K562 (cell line): ENCODE measurements around the gene ZNF280D. TPM values are rescaled to one million over a fixed set of nuclear protein-coding genes. Genes with fewer than 3 reads are reported as not detected.

Experiments
- ATAC-seq: fragments of 200-7000 bp; cut with Tn5 transposase; 3 replicates; pipeline ENCODE4 v1.9.1; 2020; ENCODE audit warnings: moderate library complexity
- BruUV-seq: library from RNA; stranded (reverse); fragments of 400-500 nt; replicated peaks from 2 replicates; lab custom pipeline; 2021; lab: Mats Ljungman, UMichigan
- CTCF ChIA-PET: fragments of 300-600 bp; formaldehyde crosslinking; extraction: SDS; loops from one replicate; lab custom pipeline; 2021; ENCODE audit warnings: low intra/inter-chr PET ratio; lab: Yijun Ruan, JAX
- POLR2A ChIA-PET: fragments of 300-600, 350-650 bp; sonication (Branson Sonifier 250); formaldehyde crosslinking; extraction: SDS; loops from one replicate; lab custom pipeline; 2021; ENCODE audit warnings: antibody characterized with exemption, inconsistent platforms; lab: Yijun Ruan, JAX
- DNase-seq, 4 experiments: peaks; one replicate each; pipeline versions ENCODE4 v3.0.0 to v3.0.0-alpha.2; 2011 to 2018; ENCODE audit warnings: low spot score in 3 of 4, mixed read lengths in 3 of 4; ENCODE audit errors: extremely low read depth in 1 of 4
- FAIRE-seq: peaks from 2 replicates; lab custom pipeline; 2011; peaks lifted over from hg19 to GRCh38; lab: Jason Lieb, UNC
- H2AFZ ChIP-seq: 2 replicates; pipeline ENCODE4 v1.6.0; 2011; ENCODE audit warnings: low read depth, low read length, control low read depth, inconsistent platforms
- H3K27ac ChIP-seq: fragments of 200-600 bp; 3 replicates; pipeline ENCODE4 v1.8.0; 2011; ENCODE audit warnings: low read depth, mild to moderate bottlenecking, control low read depth, inconsistent platforms, low read length, moderate library complexity, mixed read lengths; ENCODE audit errors: extremely low read depth
- H3K27me3 ChIP-seq, 2 experiments: fragments of 300-600 bp in 1 of 2; 2 replicates in 1 of 2; 3 replicates in 1 of 2; pipeline versions ENCODE4 v1.6.0 to v1.8.0; 2011; ENCODE audit warnings: inconsistent platforms in 2 of 2, low read length in 2 of 2, mild to moderate bottlenecking in 1 of 2, mixed read lengths in 1 of 2, moderate library complexity in 1 of 2; ENCODE audit not compliant: control insufficient read depth in 2 of 2, insufficient read depth in 2 of 2
- H3K36me3 ChIP-seq: fragments of 300-600 bp; 3 replicates; pipeline ENCODE4 v1.8.0; 2011; ENCODE audit warnings: mild to moderate bottlenecking, low read length, inconsistent platforms; ENCODE audit not compliant: control insufficient read depth, insufficient read depth
- H3K4me1 ChIP-seq, 2 experiments: fragments of 200-600 bp in 1 of 2; replicated peaks in 1 of 2; 2 replicates in 1 of 2; 3 replicates in 1 of 2; pipeline versions ENCODE4 v1.5.1 to v1.8.0; 2011; ENCODE audit warnings: inconsistent platforms in 2 of 2, low read length in 2 of 2, mild to moderate bottlenecking in 1 of 2, mixed read lengths in 1 of 2, moderate library complexity in 1 of 2; ENCODE audit not compliant: control insufficient read depth in 2 of 2, insufficient read depth in 2 of 2
- H3K4me2 ChIP-seq: 2 replicates; pipeline ENCODE4 v1.6.1; 2011; ENCODE audit warnings: low read length, control low read depth, inconsistent platforms, mixed read lengths; ENCODE audit not compliant: insufficient read depth
- H3K4me3 ChIP-seq: fragments of 200-600 bp; sonication (generic), shearing (Covaris generic); 2 replicates; pipeline ENCODE4 v1.5.1; 2016; ENCODE audit warnings: control low read depth, inconsistent platforms
- H3K79me2 ChIP-seq: fragments of 200-600 bp; 3 replicates; pipeline ENCODE4 v1.8.0; 2011; ENCODE audit warnings: low read length, inconsistent platforms; ENCODE audit not compliant: control insufficient read depth, insufficient read depth
- H3K9ac ChIP-seq, 2 experiments: 2 replicates each; pipeline versions ENCODE4 v1.6.0 to v1.6.1; 2011; ENCODE audit warnings: low read depth in 2 of 2, low read length in 2 of 2, control low read depth in 1 of 2, inconsistent platforms in 1 of 2, mild to moderate bottlenecking in 1 of 2, mixed read lengths in 1 of 2; ENCODE audit not compliant: insufficient read depth in 1 of 2
- H3K9me1 ChIP-seq: one replicate; pipeline ENCODE4 v1.6.0; 2011; ENCODE audit warnings: inconsistent platforms, mild to moderate bottlenecking, low read length, moderate library complexity; ENCODE audit not compliant: control insufficient read depth, insufficient read depth
- H3K9me3 ChIP-seq: replicated peaks from 2 replicates; pipeline ENCODE4 v1.5.1; 2011; ENCODE audit warnings: low read depth, low read length, inconsistent platforms; ENCODE audit not compliant: control insufficient read depth, insufficient read depth
- H4K20me1 ChIP-seq: replicated peaks from 2 replicates; pipeline ENCODE4 v1.6.1; 2011; ENCODE audit warnings: low read length, inconsistent platforms, mixed read lengths; ENCODE audit not compliant: control insufficient read depth, insufficient read depth
- FOSL1 ChIP-seq: fragments of 200-800 bp; sonication (Bioruptor generic); conservative IDR thresholded peaks from 2 replicates; pipeline ENCODE4 v1.6.1; 2016; ENCODE audit warnings: missing genetic modification characterization, missing compliant biosample characterization
- HNRNPL ChIP-seq: fragments of 200-400 bp; formaldehyde crosslinking; IDR thresholded peaks from 2 replicates; pipeline ENCODE4 v1.6.1; 2017; ENCODE audit warnings: low read depth, mild to moderate bottlenecking, low read length
- LEF1 ChIP-seq: fragments of 450-650 bp; IDR thresholded peaks from 2 replicates; pipeline ENCODE4 v1.6.1; 2016; ENCODE audit warnings: mild to moderate bottlenecking
- PCBP2 ChIP-seq: fragments of 200-400 bp; formaldehyde crosslinking; IDR thresholded peaks from 2 replicates; pipeline ENCODE4 v1.6.1; 2018; ENCODE audit warnings: low read length, low read depth, mild to moderate bottlenecking, moderate library complexity; ENCODE audit not compliant: poor library complexity, severe bottlenecking
- ZEB2 ChIP-seq: fragments of 450-650 bp; IDR thresholded peaks from 2 replicates; pipeline ENCODE4 v1.6.1; 2016
- WGBS: fragments of 100-300 bp; shearing (Covaris generic); methylation state at CpG from one replicate; pipeline ENCODE4 v1.1.6; 2016; ENCODE audit warnings: low coverage, mixed read lengths; ENCODE audit not compliant: insufficient coverage; ENCODE audit errors: missing lambda C conversion rate; 5-methylcytosine and 5-hydroxymethylcytosine counted together
- in situ Hi-C: fragments of 300-500 bp; cut with MboI; formaldehyde crosslinking; loops from 4 replicates; pipeline ENCODE4 v1.15.0; 2018; ENCODE audit warnings: inconsistent platforms, mixed read lengths
- intact Hi-C: fragments of 100-400 bp; cut with micrococcal nuclease; formaldehyde crosslinking; loops from 2 replicates; pipeline ENCODE4 v1.14.2; 2022
- polyA plus RNA-seq, 8 experiments: library from polyadenylated mRNA; depleted of rRNA in 4 of 8; stranded (reverse) in 5 of 8; unstranded in 3 of 8; fragments of >200 nt; fragmentation: Nextera tagmentation in 2 of 8; fragmentation: Illumina TruSeq in 1 of 8; extraction: Ambion mirVana in 2 of 8; extraction: Trizol in 1 of 8; gene quantifications; 2 replicates each; pipeline versions ENCODE4 v1.2.1 to v1.2.3, GENCODE V29; 2011 to 2014; ENCODE audit warnings: inconsistent platforms in 1 of 8, missing spikeins in 1 of 8
- small RNA-seq: library from RNA; depleted of rRNA; stranded (forward); fragments of <200 nt; gene quantifications from one replicate; pipeline ENCODE3, GENCODE V24; 2014
- total RNA-seq, 7 experiments: library from RNA; depleted of rRNA in 6 of 7; stranded (reverse); fragments of >200 nt in 6 of 7; fragmentation: Illumina TruSeq in 2 of 7; extraction: Trizol in 2 of 7; gene quantifications; 2 replicates each; pipeline versions ENCODE4 v1.2.1 to v1.2.3, GENCODE V29; 2011 to 2021; ENCODE audit warnings: low replicate concordance in 1 of 7
- TF ChIP-seq, protein P1 (sequence below): sonication (generic); formaldehyde crosslinking; IDR thresholded peaks from 2 replicates; pipeline ENCODE4 v1.8.0; 2022; ENCODE audit warnings: mild to moderate bottlenecking, missing genetic modification reagents, borderline replicate concordance

The ZNF280D gene
- total and polyA plus RNA-seq, 9 of the 15 experiments (the other 6 are each of a cell fraction or from before 2014, with no cell fraction given): 8.3 to 21.8 (median 18.4) TPM

DNA sequence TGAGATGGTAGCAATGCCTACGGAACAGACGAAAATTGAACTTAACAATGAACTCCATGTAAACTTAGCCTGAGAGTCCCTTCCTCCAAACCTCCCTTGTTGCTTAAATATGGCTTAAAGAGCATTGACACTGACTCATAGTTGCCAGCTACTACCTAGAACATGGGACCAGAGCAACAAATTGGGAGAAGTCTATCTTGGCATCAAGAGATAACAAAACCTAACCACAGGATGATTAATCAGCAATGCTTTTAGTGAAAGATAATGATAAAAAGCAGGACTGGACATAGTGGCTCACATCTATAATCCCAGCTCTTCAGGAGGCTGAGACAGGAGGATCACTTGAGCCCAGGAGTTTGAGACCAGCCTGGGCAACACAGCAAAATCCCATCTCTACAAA is 150.5 kb downstream of the ZNF280D start:
- H2AFZ ChIP-seq: no peak overlapping the region
- no peaks in the 10 kb centered on the region for H3K79me2 ChIP-seq
- ChIA-PET POLR2A (no interaction called here), CTCF (no interaction called here)
- FAIRE-seq: no peak
- H3K4me3 ChIP-seq: no peak overlapping the region
- no peak for DNase-seq
- H3K27ac ChIP-seq: no peak overlapping the region
- in situ Hi-C loops: no loop called here
- no peaks in the 10 kb centered on the region for H4K20me1 ChIP-seq
- TF ChIP-seq PCBP2 (no peak), ZEB2 (no peak), LEF1 (no peak), FOSL1 (tag) (peak; percentile 52; the same call in 1 of the 2 replicates), HNRNPL (no peak)
- TF ChIP-seq, protein P1, sequence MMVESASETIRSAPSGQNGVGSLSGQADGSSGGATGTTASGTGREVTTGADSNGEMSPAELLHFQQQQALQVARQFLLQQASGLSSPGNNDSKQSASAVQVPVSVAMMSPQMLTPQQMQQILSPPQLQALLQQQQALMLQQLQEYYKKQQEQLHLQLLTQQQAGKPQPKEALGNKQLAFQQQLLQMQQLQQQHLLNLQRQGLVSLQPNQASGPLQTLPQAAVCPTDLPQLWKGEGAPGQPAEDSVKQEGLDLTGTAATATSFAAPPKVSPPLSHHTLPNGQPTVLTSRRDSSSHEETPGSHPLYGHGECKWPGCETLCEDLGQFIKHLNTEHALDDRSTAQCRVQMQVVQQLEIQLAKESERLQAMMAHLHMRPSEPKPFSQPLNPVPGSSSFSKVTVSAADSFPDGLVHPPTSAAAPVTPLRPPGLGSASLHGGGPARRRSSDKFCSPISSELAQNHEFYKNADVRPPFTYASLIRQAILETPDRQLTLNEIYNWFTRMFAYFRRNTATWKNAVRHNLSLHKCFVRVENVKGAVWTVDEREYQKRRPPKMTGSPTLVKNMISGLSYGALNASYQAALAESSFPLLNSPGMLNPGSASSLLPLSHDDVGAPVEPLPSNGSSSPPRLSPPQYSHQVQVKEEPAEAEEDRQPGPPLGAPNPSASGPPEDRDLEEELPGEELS (CRISPR knock-in tag): no peak
- H3K27me3 ChIP-seq: no peaks in the 10 kb centered on the region
- no peaks in the 10 kb centered on the region for H3K4me1 ChIP-seq
- peaks cover 4% of the 10 kb centered on the region for H3K9me3 ChIP-seq
- no peak overlapping the region for H3K4me2 ChIP-seq
- H3K9me1 ChIP-seq: no peaks in the 10 kb centered on the region
- BruUV-seq: no TSS peak
- H3K9ac ChIP-seq: no peak overlapping the region
- 0% methylated on average over 2 of the region's 2 CpGs for WGBS
- ATAC-seq: no peak
- intact Hi-C loops: no loop called here
- no peaks in the 10 kb centered on the region for H3K36me3 ChIP-seq

Small RNAs within 50 kb of the gene (small RNA-seq; reads per million reads assigned to genes)
- not detected for gene RF00019

Other genes starting within 250 kb of the ZNF280D start
- gene TCF12, start 185.1 kb upstream of the ZNF280D start, total RNA-seq (2014; rRNA removed): 132 and 141 TPM in 2 replicates
- 49.6 and 59.4 TPM in 2 replicates for gene TCF12, start 185.1 kb upstream of the ZNF280D start, total RNA-seq (2014; rRNA removed; fragmentation: Illumina TruSeq; extraction: Trizol)
- 50.3 and 52.9 TPM in 2 replicates for gene TCF12, start 185.1 kb upstream of the ZNF280D start, total RNA-seq (2015; rRNA removed; fragmentation: Illumina TruSeq; extraction: Trizol)
- gene TCF12, start 185.1 kb upstream of the ZNF280D start, total RNA-seq (2021): 76.5 and 78.4 TPM in 2 replicates
- 66.8 and 75.1 TPM in 2 replicates for gene TCF12, start 185.1 kb upstream of the ZNF280D start, polyA plus RNA-seq (2011; rRNA removed)
- gene TCF12, start 185.1 kb upstream of the ZNF280D start, polyA plus RNA-seq (2014; fragmentation: Illumina TruSeq; extraction: Trizol): 57.4 and 72.5 TPM in 2 replicates
- gene TCF12, start 185.1 kb upstream of the ZNF280D start, polyA plus RNA-seq (2014; fragmentation: Nextera tagmentation; extraction: Ambion mirVana): 10 to 100 TPM; 10.5 to 12.9 TPM
- 22.4 and 23.5 TPM in 2 replicates for gene TCF12, start 185.1 kb upstream of the ZNF280D start, polyA plus RNA-seq (2014; rRNA removed)